Gastroesophageal sphincter (tissue), 3 donors: Measurements from ENCODE around the gene PDE10A.

Source experiments
- CTCF ChIP-seq, 4 experiments: fragments of 200-600 bp in 2 of 4; fragments of 450-650 bp in 2 of 4; sonication (generic) in 1 of 4; IDR thresholded peaks; one replicate each; pipeline ENCODE4 v1.5.1; 2017 to 2019; ENCODE audit warnings: antibody characterized with exemption in 4 of 4, mild to moderate bottlenecking in 2 of 4, moderate library complexity in 2 of 4
- EP300 ChIP-seq: sonication (generic); formaldehyde crosslinking; IDR thresholded peaks from one replicate; pipeline ENCODE4 v1.6.1; 2017; ENCODE audit warnings: antibody characterized with exemption, mild to moderate bottlenecking
- POLR2A ChIP-seq, 2 donors: fragments of 450-650 bp; IDR thresholded peaks; one replicate each; pipeline ENCODE4 v1.6.1; 2017; ENCODE audit warnings: antibody characterized with exemption in 2 of 2, mild to moderate bottlenecking in 2 of 2, moderate library complexity in 1 of 2
- POLR2AphosphoS5 ChIP-seq: sonication (generic); formaldehyde crosslinking; IDR thresholded peaks from one replicate; pipeline ENCODE4 v1.6.1; 2017; ENCODE audit warnings: antibody characterized with exemption

- no peak for TF ChIP-seq CTCF (IDR thresholded peaks at IDR 0.05)
- TF ChIP-seq POLR2A (IDR thresholded peaks at IDR 0.05), result no peak
- TF ChIP-seq POLR2AphosphoS5, result no peak
- TF ChIP-seq EP300, result no peak
Observed at GRCh38 chr6:165417278-165417865, 245.7 kb downstream of the PDE10A start.
